GM12891 (cell line): ENCODE results near the gene RAB11FIP4.

Experiments used
- PAX5 ChIP-seq: IDR thresholded peaks from 2 replicates; pipeline ENCODE4 v1.6.1; 2011; ENCODE audit warnings: low read length, moderate library complexity, mild to moderate bottlenecking; ENCODE audit not compliant: insufficient read depth, severe bottlenecking
- POLR2A ChIP-seq: IDR thresholded peaks from 2 replicates; pipeline ENCODE4 v1.6.1; 2011; ENCODE audit warnings: low read depth, low read length, control low read depth
- POLR2AphosphoS5 ChIP-seq: IDR thresholded peaks from 2 replicates; pipeline ENCODE4 v1.6.1; 2011; ENCODE audit warnings: low read depth, low read length, control low read depth
- POU2F2 ChIP-seq: IDR thresholded peaks from 2 replicates; pipeline ENCODE4 v1.6.1; 2011; ENCODE audit warnings: low read depth, mild to moderate bottlenecking, control low read depth, low read length, moderate library complexity
- SPI1 ChIP-seq: IDR thresholded peaks from 2 replicates; pipeline ENCODE4 v1.6.1; 2011; ENCODE audit warnings: low read depth, low read length, control low read depth
- TAF1 ChIP-seq: IDR thresholded peaks from 2 replicates; pipeline ENCODE4 v1.6.1; 2011; ENCODE audit warnings: low read depth, low read length, control low read depth

DNA sequence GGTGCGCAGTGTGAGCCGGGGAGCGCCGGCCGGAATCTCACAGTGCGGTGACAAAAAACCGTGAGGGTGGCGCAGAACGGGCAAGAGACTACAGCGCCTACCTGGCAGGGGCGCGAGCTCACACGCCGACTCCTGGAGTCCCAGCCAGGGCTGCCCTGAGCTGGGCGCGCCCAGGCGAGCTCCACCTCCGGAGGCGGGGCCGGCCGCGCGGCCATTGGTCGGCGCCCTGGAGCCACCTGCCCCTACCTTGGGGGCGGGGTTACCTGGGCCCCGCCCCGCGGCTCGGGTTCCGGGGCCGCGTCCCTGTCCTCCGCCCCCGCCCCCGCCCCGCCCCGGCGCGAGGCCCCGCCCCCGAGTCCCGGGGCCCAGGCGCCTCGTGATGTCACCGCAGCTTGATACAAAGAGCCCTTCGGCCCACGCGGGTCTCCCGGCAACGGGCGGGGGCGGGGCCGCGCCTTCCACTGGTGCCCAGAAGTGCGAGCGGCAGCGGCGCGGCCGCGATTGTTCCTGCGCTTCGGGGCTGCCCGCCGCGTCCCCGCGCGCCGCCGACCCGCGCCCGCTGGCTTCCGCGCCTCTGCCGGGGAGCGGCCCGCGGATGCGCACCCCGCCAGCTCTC, 96.3 kb downstream of the RAB11FIP4 start:
- TF ChIP-seq POLR2A (no peak), POLR2AphosphoS5 (no peak), TAF1 (no peak), SPI1 (no peak), POU2F2 (no peak), PAX5 (no peak)
